Fibroblast of the aortic adventitia (primary cell): Measurements from ENCODE around the gene SELENOH. TPM values are rescaled to one million over a fixed set of nuclear protein-coding genes. Genes with fewer than 3 reads are reported as not detected.

ENCODE experiments used
- DNase-seq: peaks from one replicate; pipeline ENCODE4 v3.0.0-alpha.2; 2010; ENCODE audit warnings: low read depth
- H3K4me3 ChIP-seq: 2 replicates; pipeline ENCODE4 v1.5.1; 2011; ENCODE audit warnings: low read depth, mild to moderate bottlenecking, control low read depth, low read length, moderate library complexity
- CTCF ChIP-seq: IDR thresholded peaks from 2 replicates; pipeline ENCODE4 v1.5.1; 2011; ENCODE audit warnings: mild to moderate bottlenecking, low read length, control low read depth, inconsistent platforms; ENCODE audit not compliant: insufficient read depth
- small RNA-seq: library from RNA; depleted of rRNA; stranded (forward); fragments of <200 nt; gene quantifications from one replicate; pipeline ENCODE3, GENCODE V24; 2012
- total RNA-seq: library from RNA; depleted of rRNA; stranded (reverse); fragments of >200 nt; gene quantifications from 2 replicates; pipeline ENCODE4 v1.2.3, GENCODE V29; 2012; ENCODE audit warnings: low replicate concordance

Gene SELENOH
- total RNA-seq, 1 donor: 63.4 TPM

GRCh38 chr11:57787920-57788702, 46.8 kb downstream of the SELENOH start:
- no peak for TF ChIP-seq CTCF
- no peak overlapping the region for H3K4me3 ChIP-seq
- no peak for DNase-seq

GRCh38 chr11:57788703-57789088, 47.4 kb downstream of the SELENOH start:
- DNase-seq: no peak
- no peak for TF ChIP-seq CTCF
- H3K4me3 ChIP-seq: no peak overlapping the region

- TF ChIP-seq CTCF: no peak
- H3K4me3 ChIP-seq: no peak overlapping the region
- DNase-seq: no peak
Measured at GRCh38 chr11:57791321-57792059, 50.2 kb downstream of the SELENOH start.

- no peak for TF ChIP-seq CTCF
- DNase-seq: no peak
- H3K4me3 ChIP-seq: no peak overlapping the region
Measured at GRCh38 chr11:57792060-57792541, 50.8 kb downstream of the SELENOH start.

GRCh38 chr11:57792870-57793269, 51.6 kb downstream of the SELENOH start:
- peak; percentile 35 for DNase-seq
- H3K4me3 ChIP-seq: no peak overlapping the region
- TF ChIP-seq CTCF: no peak

Small RNA genes within 50 kb of the gene (small RNA-seq; reads per million reads assigned to genes)
- gene AP001931.1: not detected
- gene TMX2-CTNND1: not detected

Other genes with a start within 250 kb of the SELENOH start
- 11.4 and 15.3 TPM in 2 replicates for gene SLC43A1, start 225.8 kb upstream of the SELENOH start, total RNA-seq
- 32.1 and 77.5 TPM in 2 replicates for gene TIMM10, start 210.7 kb upstream of the SELENOH start, total RNA-seq
- gene SMTNL1, start 203.9 kb upstream of the SELENOH start, total RNA-seq: not detected in 2 replicates
- gene UBE2L6, start 173.8 kb upstream of the SELENOH start, total RNA-seq: 30.6 and 41.1 TPM in 2 replicates
- gene SERPING1, start 143.8 kb upstream of the SELENOH start, total RNA-seq: 64.9 and 77.0 TPM in 2 replicates
- 1.4 and 1.7 TPM in 2 replicates for gene YPEL4, start 91.6 kb upstream of the SELENOH start, total RNA-seq
- gene CLP1, start 83.7 kb upstream of the SELENOH start, total RNA-seq: 12.6 and 16.2 TPM in 2 replicates
- 30.0 and 49.6 TPM in 2 replicates for gene ZDHHC5, start 73.4 kb upstream of the SELENOH start, total RNA-seq
- gene MED19, start 29.3 kb upstream of the SELENOH start, total RNA-seq: 2.6 and 16.9 TPM in 2 replicates
- 46.9 and 66.6 TPM in 2 replicates for gene TMX2, start 28.9 kb upstream of the SELENOH start, total RNA-seq
- 0.09 TPM in 1 of 2 replicates, not detected in the other for gene BTBD18, start 10.3 kb downstream of the SELENOH start, total RNA-seq
- gene CTNND1, start 20.3 kb downstream of the SELENOH start, total RNA-seq: 83.1 and 169 TPM in 2 replicates